GM12892 (cell line): Measurements from ENCODE around the gene GPSM1.

Experiments
- POLR2A ChIP-seq: IDR thresholded peaks from 2 replicates; pipeline ENCODE4 v1.6.1; 2011; ENCODE audit warnings: low read depth, low read length, control low read depth
- POLR2AphosphoS5 ChIP-seq: IDR thresholded peaks from 2 replicates; pipeline ENCODE4 v1.6.1; 2011; ENCODE audit warnings: low read depth, low read length, control low read depth

DNA sequence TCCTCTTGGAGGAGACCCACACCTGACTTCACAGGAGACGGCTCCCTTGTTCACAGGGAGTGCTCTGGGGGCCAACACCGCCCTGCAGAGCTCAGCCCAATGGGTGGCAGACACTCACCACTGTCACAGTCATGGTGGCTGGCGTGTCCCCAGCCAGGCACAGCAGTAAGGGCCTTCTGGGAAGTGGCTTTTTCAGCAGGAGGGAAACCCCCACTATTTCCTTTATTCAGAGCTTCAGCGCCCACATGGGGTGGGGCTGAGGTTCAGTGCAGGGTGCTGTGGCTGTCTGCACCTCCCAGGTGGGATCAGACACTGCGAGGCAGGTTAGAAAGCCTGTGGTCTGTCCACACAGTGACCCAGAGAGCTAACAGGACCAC lies 76.2 kb downstream of the GPSM1 start:
- TF ChIP-seq POLR2A = peak; percentile 70
- peak; percentile 74; the same call in 1 of the 2 replicates for TF ChIP-seq POLR2AphosphoS5
